Measurements from ENCODE around the gene UQCC2. TPM values are rescaled to one million over a fixed set of nuclear protein-coding genes. Genes with fewer than 3 reads are reported as not detected.

The UQCC2 gene
- total and polyA plus RNA-seq, 2 of the 4 experiments (the other 2 are of a cell fraction) = 13.8 to 34.5 TPM

DNA sequence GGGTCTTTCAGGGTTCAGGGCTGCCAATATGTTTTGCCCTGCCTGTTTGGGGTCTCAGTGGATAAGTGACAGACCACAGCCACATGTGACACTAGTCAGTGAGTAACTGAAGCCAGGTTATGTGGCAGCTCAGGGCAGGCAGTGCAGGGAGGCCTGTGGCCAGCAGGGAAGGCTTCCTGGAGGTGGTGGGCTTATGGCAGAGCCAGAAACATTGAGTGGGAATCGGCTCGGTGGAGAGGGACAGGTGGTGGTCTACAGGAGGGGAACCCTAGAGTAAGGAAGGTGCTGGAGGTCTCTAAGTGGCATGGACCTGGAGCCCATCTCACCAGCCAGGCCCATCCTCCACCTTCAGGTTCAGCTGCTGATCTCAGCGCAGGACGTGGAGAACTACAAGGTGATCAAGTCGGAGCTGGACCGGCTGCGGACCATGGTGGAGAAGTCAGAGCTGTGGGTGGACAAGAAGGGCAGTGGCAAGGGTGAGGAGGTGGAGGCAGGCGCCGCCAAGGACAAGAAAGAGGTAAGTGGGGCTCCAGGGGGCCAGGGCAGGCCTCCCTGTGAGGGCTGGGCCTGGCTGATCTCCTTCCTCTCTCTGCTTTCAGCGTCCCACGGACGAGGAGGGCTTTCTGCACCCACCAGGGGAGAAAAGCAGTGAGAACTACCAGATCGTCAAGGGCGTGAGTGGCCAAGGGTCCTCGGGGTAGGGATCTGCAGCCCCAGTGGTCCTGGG lies 34.9 kb downstream of the UQCC2 start:
- CTCF ChIA-PET = interaction anchor here (1.2 kb wide), 1 partner anchor 35 kb away, joined by 3 read pairs; the partner anchor contains the start of gene UQCC2
- H3K56ac ChIP-seq (ENCODE audit: extremely low read depth, insufficient read depth, low read length) = no peak overlapping the region
- no peaks in the 10 kb centered on the region for H3K36me3 ChIP-seq (ENCODE audit: control insufficient read depth, insufficient read depth, low read length)
- H3K23ac ChIP-seq (ENCODE audit: low read depth, low read length) = no peak overlapping the region
- H3K4ac ChIP-seq (ENCODE audit: low read depth, low read length) = peak overlapping the region; percentile 1
- no peak overlapping the region; the same call in 2 of the 3 replicates for H2BK15ac ChIP-seq (ENCODE audit: low read depth, low read length)
- no peaks in the 10 kb centered on the region for H3K79me1 ChIP-seq (ENCODE audit: low read depth in 1 of 2, low read length in 2 of 2)
- no peak overlapping the region for H3K9ac ChIP-seq (ENCODE audit: low read depth, low read length)
- POLR2A ChIA-PET (ENCODE audit: unreplicated experiment) = no interaction called here
- no TSS peak for BruUV-seq (replicated peaks)
- H3K4me1 ChIP-seq (ENCODE audit: control insufficient read depth, insufficient read depth, low read length) = peaks cover 21% of the 10 kb centered on the region
- no peak overlapping the region; a peak in 1 of 4 replicates for H4K8ac ChIP-seq (ENCODE audit: low read depth in 2 of 2, low read length in 2 of 2)
- H3K27me3 ChIP-seq (ENCODE audit: control insufficient read depth, insufficient read depth, low read length) = no peaks in the 10 kb centered on the region
- no peak overlapping the region for H3K4me2 ChIP-seq (ENCODE audit: low read depth, low read length)
- H3K18ac ChIP-seq (ENCODE audit: low read depth, low read length) = peak overlapping the region; percentile 27; the same call in 1 of the 2 replicates
- no peak overlapping the region for H2BK20ac ChIP-seq (ENCODE audit: low read depth, low read length)
- no peak for TF ChIP-seq RFX5 (IDR thresholded peaks at IDR 0.05; ENCODE audit: low read depth, low read length)
- no peak for TF ChIP-seq ELK1 (IDR thresholded peaks at IDR 0.05; ENCODE audit: borderline replicate concordance, low read depth, low read length)
- TF ChIP-seq RAD21 (IDR thresholded peaks at IDR 0.05; ENCODE audit: low read length) = no peak
- TF ChIP-seq MAFK (IDR thresholded peaks at IDR 0.05; ENCODE audit: low read depth, low read length) = no peak
- TF ChIP-seq, protein P1, sequence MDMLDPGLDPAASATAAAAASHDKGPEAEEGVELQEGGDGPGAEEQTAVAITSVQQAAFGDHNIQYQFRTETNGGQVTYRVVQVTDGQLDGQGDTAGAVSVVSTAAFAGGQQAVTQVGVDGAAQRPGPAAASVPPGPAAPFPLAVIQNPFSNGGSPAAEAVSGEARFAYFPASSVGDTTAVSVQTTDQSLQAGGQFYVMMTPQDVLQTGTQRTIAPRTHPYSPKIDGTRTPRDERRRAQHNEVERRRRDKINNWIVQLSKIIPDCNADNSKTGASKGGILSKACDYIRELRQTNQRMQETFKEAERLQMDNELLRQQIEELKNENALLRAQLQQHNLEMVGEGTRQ (IDR thresholded peaks at IDR 0.05; ENCODE audit: low read depth, low read length) = no peak
- TF ChIP-seq NFE2L2 (IDR thresholded peaks at IDR 0.05; ENCODE audit: low read depth, low read length) = no peak
- no peak for TF ChIP-seq RCOR1 (IDR thresholded peaks at IDR 0.05; ENCODE audit: insufficient replicate concordance, low read length)
- TF ChIP-seq CEBPB (IDR thresholded peaks at IDR 0.05; ENCODE audit: low read depth, low read length) = no peak
- no peak for TF ChIP-seq MAZ (IDR thresholded peaks at IDR 0.05; ENCODE audit: borderline replicate concordance, low read depth, low read length)
- no peak for TF ChIP-seq CHD1 (IDR thresholded peaks at IDR 0.05; ENCODE audit: low read depth, low read length)
- TF ChIP-seq, protein P2, sequence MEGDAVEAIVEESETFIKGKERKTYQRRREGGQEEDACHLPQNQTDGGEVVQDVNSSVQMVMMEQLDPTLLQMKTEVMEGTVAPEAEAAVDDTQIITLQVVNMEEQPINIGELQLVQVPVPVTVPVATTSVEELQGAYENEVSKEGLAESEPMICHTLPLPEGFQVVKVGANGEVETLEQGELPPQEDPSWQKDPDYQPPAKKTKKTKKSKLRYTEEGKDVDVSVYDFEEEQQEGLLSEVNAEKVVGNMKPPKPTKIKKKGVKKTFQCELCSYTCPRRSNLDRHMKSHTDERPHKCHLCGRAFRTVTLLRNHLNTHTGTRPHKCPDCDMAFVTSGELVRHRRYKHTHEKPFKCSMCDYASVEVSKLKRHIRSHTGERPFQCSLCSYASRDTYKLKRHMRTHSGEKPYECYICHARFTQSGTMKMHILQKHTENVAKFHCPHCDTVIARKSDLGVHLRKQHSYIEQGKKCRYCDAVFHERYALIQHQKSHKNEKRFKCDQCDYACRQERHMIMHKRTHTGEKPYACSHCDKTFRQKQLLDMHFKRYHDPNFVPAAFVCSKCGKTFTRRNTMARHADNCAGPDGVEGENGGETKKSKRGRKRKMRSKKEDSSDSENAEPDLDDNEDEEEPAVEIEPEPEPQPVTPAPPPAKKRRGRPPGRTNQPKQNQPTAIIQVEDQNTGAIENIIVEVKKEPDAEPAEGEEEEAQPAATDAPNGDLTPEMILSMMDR (conservative IDR thresholded peaks at IDR 0.05; ENCODE audit: low read depth, low read length) = no peak
- no peak for TF ChIP-seq POLR2A (IDR thresholded peaks at IDR 0.05; ENCODE audit: low read depth, low read length)
- TF ChIP-seq MXI1 (IDR thresholded peaks at IDR 0.05; ENCODE audit: borderline replicate concordance, low read depth, low read length) = no peak
- no peak for TF ChIP-seq FOS (IDR thresholded peaks at IDR 0.05; ENCODE audit: low read depth, low read length)
- H2BK120ac ChIP-seq (ENCODE audit: low read depth, low read length) = peak overlapping the region; percentile 7; the same call in 1 of the 2 replicates
- H3K4me3 ChIP-seq (ENCODE audit: insufficient read depth, low read depth, low read length) = no peak overlapping the region
- peak overlapping the region; percentile 3; the same call in 1 of the 2 replicates for H2AK5ac ChIP-seq (ENCODE audit: low read depth, low read length)
- peak overlapping the region; percentile 8 for H2AFZ ChIP-seq (replicated peaks; ENCODE audit: low read length, poor library complexity)
- peak overlapping the region; percentile 37 for H2AK9ac ChIP-seq (replicated peaks; ENCODE audit: low read depth, low read length, poor library complexity)
- no peak overlapping the region for H3K27ac ChIP-seq (ENCODE audit: insufficient read depth, low read length)
- 80% methylated on average over 4 of the region's 15 CpGs; no CpG with 5 or more reads in 1 of the 2 experiments for WGBS, 2 experiments (ENCODE audit: extremely low coverage in 2 of 2, insufficient read length in 1 of 2)
- ATAC-seq (ENCODE audit: low read depth) (no peak), DNase-seq (no peak)
- intact Hi-C loops (cut with micrococcal nuclease) = loop anchor here (10.0 kb wide), 1 partner anchor 222 kb away; the partner anchor contains the start of gene ZBTB9
- dilution Hi-C loops (cut with HindIII; ENCODE audit: low sequenced_read_pairs, unreplicated experiment) = no loop called here
- no peak overlapping the region for H4K5ac ChIP-seq (ENCODE audit: low read depth, low read length)
- in situ Hi-C loops (cut with MboI; ENCODE audit: low sequenced_read_pairs) = no loop called here
- peaks cover 21% of the 10 kb centered on the region for H3K9me1 ChIP-seq (ENCODE audit: insufficient read depth, low read length)
- no peaks in the 10 kb centered on the region for H4K20me1 ChIP-seq (ENCODE audit: insufficient read depth, low read length)
- no peak overlapping the region for H2BK5ac ChIP-seq (ENCODE audit: low read depth, low read length, poor library complexity, severe bottlenecking)
- 0 out of 2 replicates have a peak overlapping the region, but pooled peaks have one; percentile 29 for H4K91ac ChIP-seq (ENCODE audit: insufficient read depth, low read depth, low read length)
- 0 out of 2 replicates have a peak overlapping the region, but pooled peaks have one; percentile 45 for H3K14ac ChIP-seq (replicated peaks; ENCODE audit: low read depth, low read length)
- H3K9me3 ChIP-seq (ENCODE audit: control insufficient read depth, insufficient read depth, low read length) = no peaks in the 10 kb centered on the region

All from IMR-90 (cell line).